Measurements from ENCODE around the gene PCGF1.

- TF ChIP-seq ZBTB43 (CRISPR knock-in tag; IDR thresholded peaks at IDR 0.05) (no peak), ETV5 (CRISPR knock-in tag; IDR thresholded peaks at IDR 0.05; ENCODE audit: low read depth) (no peak), ATF7 (IDR thresholded peaks at IDR 0.05) (no peak), TEAD4 (IDR thresholded peaks at IDR 0.05; ENCODE audit: low read length) (no peak), TEAD4 (CRISPR knock-in tag; IDR thresholded peaks at IDR 0.05; ENCODE audit: borderline replicate concordance) (no peak)
Measured at GRCh38 chr2:74510272-74510671, 2.8 kb upstream of the PCGF1 start.

All from K562 (cell line).